Renal cortical epithelial cell (primary cell): Measurements from ENCODE around the gene ATP6V1E1. TPM values are rescaled to one million over a fixed set of nuclear protein-coding genes. Genes with fewer than 3 reads are reported as not detected.

ENCODE experiments used
- DNase-seq: peaks from one replicate; pipeline ENCODE4 v3.0.0-alpha.2; 2011; ENCODE audit warnings: low read depth
- total RNA-seq: library from RNA; depleted of rRNA; stranded (reverse); fragments of >200 nt; gene quantifications from 2 replicates; pipeline ENCODE4 v1.2.3, GENCODE V29; 2014

Gene ATP6V1E1
- total RNA-seq, 1 donor from 2014 or later: 219 TPM

GRCh38 chr22:17542452-17542851, 86.1 kb downstream of the ATP6V1E1 start:
- DNase-seq: no peak

Other genes starting within 250 kb of the ATP6V1E1 start
- gene SLC25A18, start 65.3 kb downstream of the ATP6V1E1 start, total RNA-seq: 0.20 and 0.87 TPM in 2 replicates
- 86.1 and 90.3 TPM in 2 replicates for gene BCL2L13, start 10.0 kb upstream of the ATP6V1E1 start, total RNA-seq
- gene BID, start 145.7 kb upstream of the ATP6V1E1 start, total RNA-seq: 34.8 and 72.9 TPM in 2 replicates